Glomerular visceral epithelial cell (primary cell): Measurements from ENCODE around the gene TBC1D32.
"Not testable (repeated sequence)": the region's sequence is repeated elsewhere in the genome, so short reads cannot be mapped to it uniquely, and the experiment has no call there.

Source experiments
- DNase-seq: peaks from one replicate; pipeline ENCODE4 v3.0.0-alpha.2; 2016; ENCODE audit errors: extremely low spot score

TBC1D32 gene

DNA sequence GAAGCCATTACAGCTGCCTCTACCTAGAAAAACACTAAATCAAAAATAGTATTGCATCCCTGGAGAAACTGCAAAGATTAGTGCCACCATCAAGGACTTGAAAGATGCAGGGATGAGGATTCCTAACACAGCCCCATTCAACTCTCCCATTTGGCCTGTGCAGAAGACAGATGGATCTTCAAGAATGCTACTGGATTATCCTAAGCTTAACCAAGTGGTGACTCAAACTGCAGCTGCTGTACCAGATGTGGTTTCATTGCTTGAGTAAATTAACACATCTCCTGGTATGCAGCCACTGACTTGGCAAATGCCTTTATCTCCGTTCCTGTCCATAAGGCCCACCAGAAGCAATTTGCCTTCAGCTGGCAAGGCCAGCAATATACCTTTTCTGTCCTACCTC is 117.4 kb downstream of the TBC1D32 start:
- DNase-seq: peak; percentile 59

DNA sequence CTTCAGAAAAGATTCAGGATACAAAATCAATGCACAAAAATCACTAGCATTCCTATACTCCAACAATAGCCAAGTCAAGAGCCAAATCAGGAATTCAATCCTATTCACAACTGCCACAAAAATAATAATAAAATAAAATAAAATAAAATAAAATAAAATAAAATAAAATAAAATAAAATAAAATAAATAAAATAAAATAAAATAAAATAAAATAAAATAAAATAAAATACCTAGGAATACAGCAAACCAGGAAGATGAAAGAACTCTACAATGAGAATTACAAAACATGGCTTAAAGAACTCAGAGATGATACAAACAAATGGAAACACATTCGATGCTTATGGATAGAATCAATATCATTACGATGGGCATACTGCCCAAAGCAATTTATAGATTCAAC is 120.9 kb downstream of the TBC1D32 start:
- DNase-seq: not testable (repeated sequence)

DNA sequence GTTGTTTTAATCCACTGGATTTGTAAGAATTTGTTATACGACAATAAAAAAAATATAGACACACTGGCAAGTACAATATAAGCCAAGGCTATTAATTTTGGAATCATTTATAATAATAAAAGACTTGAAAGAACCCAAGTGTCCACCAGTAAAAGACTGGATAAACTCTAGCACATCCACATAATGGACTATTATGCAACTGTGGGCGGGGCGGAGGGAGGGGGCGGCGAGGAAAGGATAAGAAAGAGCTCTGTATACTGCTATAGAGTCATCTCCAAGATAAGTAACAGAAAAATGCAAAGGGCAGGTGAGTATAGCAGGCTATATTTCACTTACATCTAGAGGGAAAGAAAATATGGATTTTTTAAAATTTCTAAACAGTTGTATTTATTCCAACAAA is 123.3 kb downstream of the TBC1D32 start:
- no peak for DNase-seq

DNA sequence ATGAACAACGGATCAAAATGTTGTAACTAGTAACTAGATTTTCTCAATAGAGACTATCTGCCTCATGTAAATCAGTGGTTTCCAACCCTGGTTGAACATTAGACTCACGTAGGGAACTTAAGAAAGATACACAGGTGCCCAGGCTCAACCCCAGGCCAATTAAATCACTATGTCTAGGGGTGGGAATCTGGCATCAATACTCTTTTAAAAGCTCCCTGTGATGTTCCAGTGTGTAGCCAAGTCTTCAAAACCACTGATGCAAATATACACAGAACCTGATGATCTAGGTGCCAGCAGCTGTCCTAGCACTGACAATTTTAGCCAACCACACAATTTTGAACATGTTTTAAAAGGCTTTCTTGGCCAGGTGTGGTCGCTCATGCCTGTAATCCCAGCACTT is 128.7 kb downstream of the TBC1D32 start:
- DNase-seq: peak; percentile 54

DNA sequence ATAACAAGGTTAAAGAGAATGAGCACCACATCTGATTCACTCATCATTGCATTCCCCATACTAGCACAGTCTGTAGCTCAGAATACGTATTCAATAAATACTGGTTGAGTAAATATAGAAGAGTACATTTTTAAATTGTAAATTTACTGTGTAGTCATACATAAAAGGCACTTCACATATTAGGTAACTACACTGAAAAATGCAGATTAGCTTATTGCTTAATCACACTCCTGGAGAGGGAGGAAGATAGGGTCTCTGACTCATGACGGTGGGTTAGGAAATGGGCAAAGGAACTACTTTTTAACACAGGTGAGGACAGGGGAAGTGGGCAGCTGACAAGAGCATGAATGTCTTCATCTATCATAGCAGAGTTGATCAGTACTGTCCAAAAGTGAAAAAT is 133.2 kb downstream of the TBC1D32 start:
- no peak for DNase-seq

DNA sequence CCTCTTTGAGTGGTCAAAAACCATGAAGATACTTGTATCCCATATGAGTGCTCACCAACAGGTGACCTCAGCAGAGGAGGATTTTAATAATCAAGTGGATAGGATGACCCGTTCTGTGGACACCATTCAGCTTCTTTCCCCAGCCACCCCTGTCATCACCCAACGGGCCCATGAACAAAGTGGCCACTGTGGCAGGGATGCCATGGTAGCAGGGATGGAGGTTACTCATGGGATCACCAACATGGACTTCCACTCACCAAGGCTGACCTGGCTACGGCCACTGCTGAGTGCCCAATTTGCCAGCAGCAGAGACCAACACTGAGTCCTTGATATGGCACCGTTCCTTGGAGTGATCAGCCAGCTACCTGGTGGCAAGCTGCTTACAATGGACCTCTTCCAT is 138.2 kb downstream of the TBC1D32 start:
- DNase-seq: not testable (repeated sequence)

DNA sequence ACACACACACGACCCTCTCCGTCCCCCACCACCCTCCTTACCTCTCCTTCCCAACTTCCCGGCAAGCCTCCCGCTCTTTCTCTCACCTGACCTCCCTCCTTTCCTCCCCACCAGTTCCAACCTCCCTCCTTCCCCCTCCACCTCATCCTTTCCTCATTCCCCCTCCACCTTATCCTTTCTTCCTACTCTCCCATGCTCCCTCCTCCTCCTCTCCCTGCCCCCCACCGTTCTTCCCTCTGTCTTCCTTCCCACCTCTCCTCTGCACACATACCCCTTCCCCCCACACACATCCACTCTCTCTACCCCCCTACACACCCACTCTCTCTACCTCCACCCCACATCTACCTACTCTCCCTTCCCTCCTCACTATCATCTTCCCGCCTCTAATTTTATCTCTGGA is 144.2 kb downstream of the TBC1D32 start:
- DNase-seq: no peak

DNA sequence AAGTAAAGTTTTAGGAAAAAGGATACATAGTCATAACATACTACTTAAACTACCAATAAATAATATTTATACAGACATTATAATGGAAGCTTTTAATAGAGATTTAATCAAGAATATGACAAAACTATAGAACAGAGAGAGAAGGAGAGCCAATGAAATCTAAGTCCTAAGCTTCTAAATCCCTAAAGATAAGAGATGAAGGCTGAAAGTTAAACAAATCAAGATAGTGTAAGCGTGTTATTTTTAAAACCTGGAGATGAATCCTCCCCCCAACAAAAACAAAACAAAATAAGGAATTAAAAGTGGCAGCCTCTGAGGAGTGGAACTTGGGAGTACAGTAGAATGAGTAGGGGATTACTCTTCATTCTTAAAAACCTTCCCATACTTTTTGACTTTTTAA is 145.9 kb downstream of the TBC1D32 start:
- DNase-seq: no peak

DNA sequence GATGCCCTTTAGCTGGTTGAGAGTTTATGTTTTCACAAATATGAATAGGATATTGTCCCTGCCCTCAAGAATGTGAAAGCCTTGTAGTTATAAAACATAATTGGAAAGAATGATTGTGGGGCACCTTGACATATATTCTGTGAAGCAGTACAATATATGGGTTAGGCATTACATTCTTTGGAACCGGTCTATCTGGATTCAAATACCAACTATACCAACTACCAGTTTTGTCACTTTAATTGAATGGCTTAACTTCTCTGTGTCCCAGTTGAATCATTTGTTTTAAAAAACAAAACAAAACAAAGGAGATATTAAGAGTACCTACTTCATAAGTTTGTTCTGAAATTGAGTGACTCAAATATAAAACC is 146.5 kb downstream of the TBC1D32 start:
- no peak for DNase-seq

DNA sequence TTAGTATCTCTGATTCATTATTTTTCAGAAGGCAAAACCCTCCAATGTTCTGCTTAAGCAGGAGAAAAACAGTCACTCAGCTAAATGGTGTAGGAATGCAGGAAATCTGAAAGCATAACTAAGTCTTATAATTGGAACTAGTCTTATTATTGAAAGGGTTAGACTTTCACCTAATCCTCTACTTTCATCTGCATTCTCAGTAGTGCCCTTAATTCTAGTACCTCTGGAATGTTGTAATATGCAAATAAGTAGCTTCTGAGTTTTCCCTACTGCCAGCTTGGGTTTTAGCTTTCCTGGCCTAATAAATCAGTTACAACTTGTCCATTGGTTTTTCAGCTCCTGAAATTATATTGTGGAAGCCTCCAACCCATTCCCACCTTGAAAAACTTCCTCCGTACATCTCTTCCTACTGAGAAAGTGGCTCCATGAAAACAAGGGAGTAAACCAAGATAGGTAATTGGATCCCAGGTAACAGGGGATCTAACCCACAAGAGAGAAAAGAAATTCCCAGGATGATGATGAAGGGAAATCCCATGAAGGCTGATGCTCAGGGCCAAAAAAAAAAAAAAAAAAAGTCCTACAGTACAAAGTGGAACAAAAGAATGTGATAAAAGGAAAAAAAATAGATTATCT is 147.0 kb downstream of the TBC1D32 start:
- DNase-seq: no peak

DNA sequence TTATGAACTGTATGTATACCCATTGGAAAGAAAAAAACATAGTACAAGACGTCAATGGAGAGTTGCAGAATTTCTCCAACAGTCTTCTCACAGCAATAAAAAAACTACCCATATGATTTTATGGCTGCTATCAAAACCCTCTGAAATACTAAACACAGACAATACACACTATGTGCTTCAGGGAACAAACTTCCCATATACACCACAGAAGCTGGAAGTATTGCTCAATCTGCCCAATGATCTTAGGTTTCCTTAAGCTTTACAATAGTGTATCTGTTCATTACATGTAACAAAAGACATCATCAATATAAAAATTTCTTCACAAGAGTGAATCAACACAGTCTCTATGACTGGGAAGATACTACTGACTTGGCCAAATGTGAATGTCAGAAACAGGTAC is 150.5 kb downstream of the TBC1D32 start:
- DNase-seq: no peak

DNA sequence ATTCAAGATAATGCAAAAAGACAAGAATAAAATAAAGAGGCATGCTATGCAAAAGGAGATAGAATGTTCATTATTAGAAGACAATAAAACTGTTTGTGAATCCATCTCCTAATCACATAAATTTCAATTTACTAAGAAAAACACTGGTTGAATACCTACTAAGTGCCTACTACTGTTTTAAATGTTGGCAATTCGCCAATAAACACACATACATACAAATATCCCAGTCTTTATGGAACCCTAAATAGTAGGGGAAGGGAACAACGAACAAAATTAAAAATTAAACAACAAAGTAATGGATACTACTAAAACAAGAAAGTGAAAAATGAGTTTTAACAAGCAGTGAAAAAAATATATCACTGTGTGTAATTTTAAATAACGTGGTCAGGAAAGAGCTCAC is 158.5 kb downstream of the TBC1D32 start:
- DNase-seq: no peak

DNA sequence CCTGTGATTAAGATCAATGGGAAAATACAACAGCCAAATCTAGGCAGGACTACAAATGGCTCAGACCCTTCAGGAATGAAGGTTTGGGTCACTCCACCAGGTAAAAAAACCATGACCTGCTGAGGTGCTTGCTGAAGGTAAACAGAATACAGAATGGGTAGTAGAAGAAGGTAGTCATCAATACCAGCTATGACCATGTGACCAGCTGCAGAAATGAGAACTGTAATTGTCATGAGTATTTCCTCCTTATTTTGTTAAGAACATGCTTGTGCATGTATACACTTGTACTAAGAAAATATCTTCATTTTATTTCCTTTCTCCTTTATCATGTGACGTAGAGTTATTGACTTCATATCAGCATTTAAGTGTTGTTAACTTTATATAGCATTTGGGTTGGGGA is 161.8 kb downstream of the TBC1D32 start:
- not testable (repeated sequence) for DNase-seq

DNA sequence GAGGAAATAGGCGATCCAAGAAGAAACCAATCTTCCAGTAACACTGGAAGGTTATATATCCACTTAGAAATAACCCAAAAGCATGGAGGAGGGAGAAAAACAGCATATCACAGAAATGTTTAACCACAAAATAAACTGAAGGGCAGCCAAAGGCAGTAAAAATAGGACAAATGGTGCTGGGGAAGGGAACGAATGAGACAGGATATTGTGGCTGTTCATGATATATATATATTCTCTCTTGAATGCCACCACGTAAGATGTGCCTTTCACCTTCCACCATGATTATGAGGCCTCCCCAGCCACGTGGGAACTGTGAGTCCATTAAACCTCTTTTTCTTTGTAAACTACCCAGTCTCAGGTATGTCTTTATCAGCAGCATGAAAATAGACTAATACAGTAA is 162.4 kb downstream of the TBC1D32 start:
- DNase-seq: no peak

DNA sequence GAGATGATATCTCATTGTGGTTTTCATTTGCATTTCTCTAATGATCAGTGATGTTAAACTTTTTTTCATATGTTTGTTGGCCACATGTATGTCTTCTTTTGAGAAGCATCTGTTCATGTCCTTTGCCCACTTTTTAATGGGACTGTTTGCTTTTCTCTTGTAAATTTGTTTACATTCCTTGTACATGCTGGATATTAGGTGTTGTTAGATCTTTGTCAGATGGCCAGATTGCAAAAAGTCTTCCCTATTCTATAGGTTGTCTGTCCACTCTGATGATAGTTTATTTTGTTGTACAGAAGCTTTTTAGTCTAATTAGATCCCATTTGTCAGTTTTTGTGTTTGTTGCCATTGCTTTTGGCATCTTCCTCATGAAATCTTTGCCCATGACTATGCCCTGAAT is 172.4 kb downstream of the TBC1D32 start:
- DNase-seq: no peak

DNA sequence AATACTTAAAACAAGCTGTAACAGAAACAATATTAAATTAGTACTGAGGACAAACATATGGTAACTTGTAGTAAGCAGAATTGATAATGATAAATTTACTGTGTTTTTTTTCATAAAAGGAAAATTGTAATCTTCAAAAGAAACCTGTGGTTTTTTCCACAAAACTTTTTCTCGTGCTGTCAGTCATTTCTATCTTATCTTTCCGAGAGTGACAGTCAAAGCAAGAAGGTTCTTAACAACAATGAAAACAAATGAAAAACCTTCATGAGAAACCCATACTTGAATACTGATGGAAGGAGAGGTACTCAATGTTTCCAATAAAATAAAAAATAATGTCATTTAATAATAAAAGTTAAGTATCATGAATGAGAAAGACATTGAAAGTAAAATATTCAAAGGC is 174.0 kb downstream of the TBC1D32 start:
- DNase-seq: no peak

DNA sequence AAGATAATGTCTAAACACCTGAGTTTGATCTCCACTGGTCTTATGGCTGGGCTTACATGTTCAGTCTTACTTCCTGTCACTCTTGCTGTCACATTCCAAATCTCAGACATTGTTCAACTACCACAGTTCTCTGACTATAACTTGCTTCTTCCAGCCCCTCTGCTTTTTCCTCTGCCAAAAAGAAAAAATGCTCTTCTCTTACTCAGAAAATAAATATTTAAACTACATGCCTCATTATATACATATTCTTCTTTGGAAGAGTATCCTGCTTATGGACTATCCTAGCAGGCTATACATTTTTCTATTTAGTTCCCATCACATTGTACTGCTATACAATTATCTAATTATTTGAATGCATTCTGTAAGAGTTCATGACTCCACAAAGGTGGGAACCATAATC is 175.4 kb downstream of the TBC1D32 start:
- no peak for DNase-seq

DNA sequence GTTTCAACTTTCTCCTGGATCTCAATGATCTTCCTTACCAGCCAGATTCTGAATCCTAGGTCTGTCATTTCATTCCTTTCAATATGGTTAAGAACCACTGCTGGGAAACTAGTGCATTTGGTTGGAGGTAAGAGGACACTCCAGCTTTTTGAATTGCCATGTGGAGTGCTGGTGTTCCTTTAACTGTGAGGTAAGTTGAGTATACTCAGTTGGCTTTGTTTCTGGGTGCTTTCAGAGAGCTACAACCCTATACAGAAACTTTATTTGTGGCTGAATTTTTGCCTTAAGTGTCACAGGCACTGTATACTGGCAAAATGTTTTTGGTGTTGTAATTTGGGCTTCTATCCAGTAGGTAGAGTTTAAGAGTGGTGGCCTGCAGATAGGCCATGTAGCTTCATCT is 175.8 kb downstream of the TBC1D32 start:
- DNase-seq: no peak

DNA sequence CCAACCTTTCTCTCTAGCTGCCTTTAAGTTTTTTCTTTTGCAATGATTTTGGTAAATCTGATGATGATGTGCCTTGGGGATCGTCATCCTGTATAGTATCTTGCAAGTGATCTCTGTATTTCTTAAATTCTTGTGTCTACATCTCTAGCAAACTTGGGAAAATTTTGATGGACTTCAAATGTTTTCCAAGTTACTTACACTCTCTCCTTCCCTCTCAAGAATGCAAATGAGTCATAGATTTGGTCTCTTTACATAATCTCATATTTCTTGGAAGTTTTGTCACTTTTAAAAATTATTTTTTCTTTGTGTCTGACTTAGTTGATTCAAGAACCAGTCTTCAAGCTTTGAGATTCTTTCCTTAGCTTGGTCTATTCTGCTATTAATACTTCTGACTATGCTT is 176.4 kb downstream of the TBC1D32 start:
- no peak for DNase-seq

DNA sequence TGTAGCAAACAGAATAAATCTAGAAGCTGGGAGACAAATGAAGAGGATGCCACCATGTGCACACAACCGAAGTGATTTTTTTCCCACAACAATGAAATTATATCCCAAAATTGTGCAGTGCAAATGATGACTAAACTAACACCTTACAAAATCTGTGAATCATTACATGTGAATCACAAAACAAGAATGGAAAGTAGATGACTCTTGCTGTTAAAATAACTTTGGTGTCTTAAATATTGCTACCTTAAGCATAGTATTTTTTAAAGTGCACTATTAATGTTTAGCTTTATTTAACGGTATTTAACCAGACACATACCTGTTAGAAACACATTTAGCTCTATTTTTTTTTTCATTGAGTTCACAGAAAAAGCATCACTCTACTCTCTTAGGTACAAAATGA is 190.8 kb downstream of the TBC1D32 start:
- DNase-seq: peak; percentile 38

DNA sequence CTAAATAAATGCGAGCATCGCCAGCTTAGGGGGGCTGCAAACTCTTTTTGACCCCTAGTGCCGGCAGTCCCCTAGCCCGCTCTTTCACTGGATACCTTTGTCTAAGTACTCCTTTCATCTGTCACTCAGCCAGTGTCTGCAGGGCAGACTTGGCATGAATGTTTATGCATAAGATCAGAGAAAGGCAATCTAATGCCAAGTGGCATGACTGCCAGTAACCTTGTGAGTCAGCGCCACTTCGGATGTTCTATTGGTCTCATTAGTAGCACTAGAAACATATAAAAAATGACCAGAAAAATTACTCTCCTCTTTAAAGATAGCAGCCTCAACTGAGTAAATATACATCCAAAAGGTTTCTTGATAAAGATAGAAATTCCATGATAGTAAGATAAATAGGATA is 192.2 kb downstream of the TBC1D32 start:
- peak; percentile 29 for DNase-seq

DNA sequence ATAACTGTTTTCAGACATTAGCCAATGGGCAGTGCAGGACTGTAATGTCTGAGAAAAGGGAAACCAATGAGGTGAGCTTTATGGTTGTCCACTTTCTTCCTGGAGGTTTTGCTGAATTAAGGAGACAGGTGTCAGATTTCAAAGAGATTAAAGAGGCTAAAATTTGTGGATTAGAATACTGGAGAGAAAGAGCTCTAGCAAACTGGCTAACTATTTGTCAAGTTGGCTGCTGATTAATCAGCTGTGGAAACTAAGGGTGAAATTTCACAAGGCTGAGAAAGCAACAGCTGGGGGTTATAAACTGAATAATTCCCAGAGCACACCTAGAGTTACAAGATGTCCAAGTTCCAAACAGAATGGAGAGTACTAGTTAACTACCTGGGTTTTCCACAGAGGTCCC is 198.9 kb downstream of the TBC1D32 start:
- DNase-seq: no peak

DNA sequence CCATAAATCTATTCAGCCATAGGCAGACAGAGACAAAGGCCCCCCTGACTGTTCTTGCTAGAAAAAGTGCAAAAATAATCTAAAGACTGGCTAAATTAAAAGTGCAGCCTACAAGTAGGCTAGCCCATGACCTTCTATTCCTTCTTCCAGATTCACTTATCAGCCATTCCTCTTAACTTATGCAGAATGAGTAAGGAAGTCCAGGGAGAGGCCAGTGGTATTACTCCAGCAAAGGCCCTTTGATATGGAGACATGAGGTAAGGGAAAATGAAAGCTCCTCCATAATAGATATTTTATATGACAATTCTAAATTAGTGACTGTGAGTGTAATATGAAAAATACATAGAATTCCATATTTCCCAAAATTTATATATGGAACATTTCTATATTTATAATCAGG is 199.4 kb downstream of the TBC1D32 start:
- no peak for DNase-seq

DNA sequence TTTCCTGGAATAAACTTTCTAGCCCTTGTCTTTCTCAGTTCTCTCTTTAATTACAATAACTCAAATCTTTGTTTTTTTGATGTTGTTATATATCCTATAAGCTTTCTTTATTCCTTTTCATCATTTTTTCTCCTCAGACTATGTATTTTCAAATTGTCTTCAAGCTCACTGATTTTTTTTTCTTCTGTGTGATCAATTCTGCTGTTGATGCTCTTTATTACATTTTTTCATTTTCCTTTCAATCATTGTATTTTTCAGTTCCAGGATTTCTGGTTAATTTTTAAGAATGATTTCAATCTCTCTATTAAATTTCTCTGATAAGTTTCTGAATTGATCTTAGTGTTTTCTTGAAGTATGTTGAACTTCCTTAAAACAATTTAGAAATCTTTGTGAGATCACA is 209.7 kb downstream of the TBC1D32 start:
- DNase-seq: no peak

DNA sequence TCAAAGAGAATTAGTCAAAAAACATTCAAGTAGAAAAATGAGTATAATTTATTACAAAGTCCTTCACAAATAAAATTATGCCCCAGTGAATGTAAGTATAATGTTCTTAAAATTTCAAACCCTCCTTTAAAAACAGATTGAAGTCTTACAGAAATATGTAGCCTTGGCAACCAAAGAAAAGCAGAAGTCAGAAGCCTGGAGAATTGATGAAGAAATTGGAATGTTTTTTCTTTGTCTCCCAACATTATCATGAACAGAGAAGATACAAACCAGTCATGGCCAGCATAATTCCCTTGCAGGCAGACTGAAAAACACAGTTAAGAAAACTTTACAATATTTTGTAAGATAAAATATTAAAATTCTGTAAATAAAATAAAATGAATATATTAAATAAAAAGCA is 221.9 kb downstream of the TBC1D32 start:
- no peak for DNase-seq
